A673 (cell line): ENCODE measurements around the gene ZNF664.

Source experiments
- CTCF ChIP-seq: fragments of 300-800, 200-600 bp; sonication (generic); conservative IDR thresholded peaks from 2 replicates; pipeline ENCODE4 v1.5.1; 2017; ENCODE audit warnings: low read depth, mild to moderate bottlenecking, antibody characterized with exemption, low read length, moderate library complexity, mixed read lengths
- EZH2 ChIP-seq: fragments of 200-600 bp; sonication (generic); IDR thresholded peaks from 2 replicates; pipeline ENCODE4 v1.6.1; 2017; ENCODE audit warnings: borderline replicate concordance, low read depth, mild to moderate bottlenecking, mixed read lengths, antibody characterized with exemption, low read length; ENCODE audit not compliant: poor library complexity, severe bottlenecking

GRCh38 chr12:124030510-124030909 lies 57.5 kb downstream of the ZNF664 start:
- TF ChIP-seq CTCF (no peak), EZH2 (no peak)
